ENCODE results near the gene HYAL2. TPM values are rescaled to one million over a fixed set of nuclear protein-coding genes. Genes with fewer than 3 reads are reported as not detected.

Gene HYAL2
- total and polyA plus RNA-seq, 2 donors from 2014 or later, result 93.2 to 142 TPM

DNA sequence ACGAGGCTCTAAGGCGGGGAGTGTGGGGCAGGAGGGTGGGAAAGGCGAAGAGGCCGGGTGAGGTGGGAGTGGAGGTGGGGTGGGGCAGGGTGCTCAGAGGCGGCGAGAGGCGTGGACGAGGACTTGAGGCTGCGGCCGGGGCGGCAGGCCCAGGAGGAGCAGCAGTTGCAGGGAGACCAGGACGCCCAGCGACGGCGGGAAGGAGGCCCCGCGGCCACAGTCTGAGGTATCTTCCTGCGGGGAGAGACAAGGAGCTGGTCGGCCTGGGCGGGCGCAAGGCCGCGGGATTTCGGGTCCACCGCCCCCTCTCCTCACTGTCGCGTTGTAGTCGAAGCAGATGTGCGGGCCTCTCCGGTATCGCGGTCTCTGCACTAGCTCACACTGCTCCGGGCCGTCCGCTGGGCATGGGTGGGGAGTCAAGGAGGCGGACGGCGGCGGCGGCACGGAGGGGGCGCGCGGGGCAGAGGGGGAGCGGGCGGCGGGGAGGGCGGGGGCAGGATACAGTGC lies 42.1 kb upstream of the HYAL2 start:
- H3K27ac ChIP-seq (ENCODE audit: low read depth in 2 of 2, low read length in 2 of 2), result no peak overlapping the region
- TF ChIP-seq, protein P1, sequence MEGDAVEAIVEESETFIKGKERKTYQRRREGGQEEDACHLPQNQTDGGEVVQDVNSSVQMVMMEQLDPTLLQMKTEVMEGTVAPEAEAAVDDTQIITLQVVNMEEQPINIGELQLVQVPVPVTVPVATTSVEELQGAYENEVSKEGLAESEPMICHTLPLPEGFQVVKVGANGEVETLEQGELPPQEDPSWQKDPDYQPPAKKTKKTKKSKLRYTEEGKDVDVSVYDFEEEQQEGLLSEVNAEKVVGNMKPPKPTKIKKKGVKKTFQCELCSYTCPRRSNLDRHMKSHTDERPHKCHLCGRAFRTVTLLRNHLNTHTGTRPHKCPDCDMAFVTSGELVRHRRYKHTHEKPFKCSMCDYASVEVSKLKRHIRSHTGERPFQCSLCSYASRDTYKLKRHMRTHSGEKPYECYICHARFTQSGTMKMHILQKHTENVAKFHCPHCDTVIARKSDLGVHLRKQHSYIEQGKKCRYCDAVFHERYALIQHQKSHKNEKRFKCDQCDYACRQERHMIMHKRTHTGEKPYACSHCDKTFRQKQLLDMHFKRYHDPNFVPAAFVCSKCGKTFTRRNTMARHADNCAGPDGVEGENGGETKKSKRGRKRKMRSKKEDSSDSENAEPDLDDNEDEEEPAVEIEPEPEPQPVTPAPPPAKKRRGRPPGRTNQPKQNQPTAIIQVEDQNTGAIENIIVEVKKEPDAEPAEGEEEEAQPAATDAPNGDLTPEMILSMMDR (IDR thresholded peaks at IDR 0.05; ENCODE audit: borderline replicate concordance, extremely low read depth, insufficient read depth), result no peak
- DNase-seq (peak in 1 of 5 donors; percentile 87), FAIRE-seq (no peak)
- peak overlapping the region in 1 of 3 donors; percentile 3 for H3K9ac ChIP-seq (ENCODE audit: low read length in 3 of 3)
- peak overlapping the region in 2 of 3 donors; percentile 38 to 72 for H3K4me3 ChIP-seq (ENCODE audit: low read length in 3 of 3)
- no peaks in the 10 kb centered on the region for H3K27me3 ChIP-seq (ENCODE audit: control insufficient read depth, insufficient read depth, low read length)
- no peaks in the 10 kb centered on the region for H3K9me3 ChIP-seq (ENCODE audit: control insufficient read depth in 2 of 3, insufficient read depth in 1 of 3, low read length in 3 of 3)
- intact Hi-C loops (cut with DNase I), result no loop called here
- no peaks in the 10 kb centered on the region for H3K36me3 ChIP-seq (ENCODE audit: control insufficient read depth in 2 of 3, insufficient read depth in 3 of 3, low read length in 3 of 3)
- H3K4me1 ChIP-seq (ENCODE audit: control insufficient read depth in 2 of 3, insufficient read depth in 2 of 3, low read depth in 1 of 3, low read length in 3 of 3), result peaks cover 0 to 19% (median 0%) of the 10 kb centered on the region in 3 donors

DNA sequence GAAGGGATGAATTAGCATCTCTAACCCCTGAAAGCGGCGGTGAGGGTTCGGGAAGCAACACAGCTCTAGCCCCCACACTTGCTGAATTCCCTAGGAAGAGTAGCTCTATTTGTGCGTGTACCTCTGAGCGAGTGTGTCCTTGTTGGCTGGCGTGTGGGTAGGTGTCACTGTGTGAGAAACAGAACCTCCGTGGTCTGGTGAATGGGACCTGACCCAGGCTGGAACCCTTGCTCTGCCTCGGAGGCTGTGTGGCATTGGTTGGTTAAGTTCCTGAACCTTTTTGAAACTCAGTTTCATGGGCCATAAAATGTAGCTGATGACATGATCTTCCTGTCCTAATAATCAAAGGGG lies 37.2 kb upstream of the HYAL2 start:
- Histone ChIP-seq H3K27ac (ENCODE audit: low read depth in 2 of 2, low read length in 2 of 2) (no peak overlapping the region), H3K4me3 (ENCODE audit: low read length in 3 of 3) (peak overlapping the region; percentile 41 to 86 (median 45)), H3K36me3 (ENCODE audit: control insufficient read depth in 2 of 3, insufficient read depth in 3 of 3, low read length in 3 of 3) (peaks cover 3 to 17% (median 8%) of the 10 kb centered on the region in 3 donors), H3K9me3 (ENCODE audit: control insufficient read depth in 2 of 3, insufficient read depth in 1 of 3, low read length in 3 of 3) (no peaks in the 10 kb centered on the region), H3K9ac (ENCODE audit: low read length in 3 of 3) (no peak overlapping the region), H3K4me1 (ENCODE audit: control insufficient read depth in 2 of 3, insufficient read depth in 2 of 3, low read depth in 1 of 3, low read length in 3 of 3) (peaks cover 0 to 47% (median 26%) of the 10 kb centered on the region in 3 donors), H3K27me3 (ENCODE audit: control insufficient read depth, insufficient read depth, low read length) (no peaks in the 10 kb centered on the region)
- no peak for FAIRE-seq
- TF ChIP-seq, protein P1 (IDR thresholded peaks at IDR 0.05; ENCODE audit: borderline replicate concordance, extremely low read depth, insufficient read depth), result no peak
- intact Hi-C loops (cut with DNase I), result no loop called here
- no peak for DNase-seq

DNA sequence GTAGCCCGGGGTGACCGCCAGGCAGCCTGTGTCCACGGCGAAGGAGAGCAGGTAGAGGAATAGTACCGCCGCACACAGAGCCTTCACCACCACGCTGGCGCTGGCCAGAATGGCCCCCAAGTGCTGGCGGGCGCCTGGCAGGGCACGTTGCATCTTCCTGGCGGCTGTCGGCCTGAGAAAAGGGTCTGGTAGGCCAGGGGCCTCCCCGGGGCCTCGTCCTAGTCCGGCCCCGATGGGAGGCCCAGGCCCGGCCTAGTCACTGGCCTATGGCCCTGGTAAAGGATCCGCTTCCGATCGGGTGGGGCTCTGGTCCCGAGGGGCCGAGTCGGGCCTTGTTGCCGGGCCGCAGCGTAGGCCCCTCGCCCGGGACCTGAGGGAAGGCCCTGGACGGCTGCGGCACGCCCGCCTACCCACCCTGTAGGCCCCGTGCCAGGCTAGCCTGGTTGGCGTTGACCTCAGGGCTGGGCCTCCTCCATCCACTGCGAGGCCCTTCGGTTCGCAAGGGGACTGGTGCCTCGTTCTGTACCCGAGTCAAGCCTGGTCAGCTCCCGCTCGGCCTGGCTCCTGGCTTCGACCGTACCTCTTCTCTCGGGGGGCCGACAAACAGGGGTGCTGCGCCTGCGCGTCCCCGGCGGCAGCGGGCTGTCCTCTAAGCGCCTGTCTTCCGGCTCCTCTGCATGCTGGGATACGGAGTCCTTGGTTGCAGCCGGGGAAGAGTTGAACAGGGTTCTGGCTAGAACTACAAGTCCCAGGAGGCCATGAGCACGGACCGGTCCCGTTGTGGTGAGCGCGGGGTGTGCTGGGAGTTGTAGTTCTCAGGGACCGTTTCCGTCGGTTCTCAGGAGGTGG lies 36.6 kb upstream of the HYAL2 start, which contains the start of gene TMEM115:
Gene TMEM115, minus strand, starts transcription at position 611 of the 849 bp plus-strand sequence. Its CDS starts 458 bp downstream, at position 153.
- Histone ChIP-seq H3K36me3 (ENCODE audit: control insufficient read depth in 2 of 3, insufficient read depth in 3 of 3, low read length in 3 of 3) (peaks cover 3 to 23% (median 8%) of the 10 kb centered on the region in 3 donors), H3K4me1 (ENCODE audit: control insufficient read depth in 2 of 3, insufficient read depth in 2 of 3, low read depth in 1 of 3, low read length in 3 of 3) (peaks cover 0 to 43% (median 26%) of the 10 kb centered on the region in 3 donors), H3K9ac (ENCODE audit: low read length in 3 of 3) (peak within 1 kb of the TSS; percentile 58 to 94 (median 89)), H3K27me3 (ENCODE audit: control insufficient read depth, insufficient read depth, low read length) (no peaks in the 10 kb centered on the region), H3K4me3 (ENCODE audit: low read length in 3 of 3) (peak within 1 kb of the TSS; percentile 72 to 87 (median 86)), H3K27ac (ENCODE audit: low read depth in 2 of 2, low read length in 2 of 2) (peak within 1 kb of the TSS; percentile 85 to 91), H3K9me3 (ENCODE audit: control insufficient read depth in 2 of 3, insufficient read depth in 1 of 3, low read length in 3 of 3) (no peaks in the 10 kb centered on the region)
- intact Hi-C loops (cut with DNase I), result no loop called here
- TF ChIP-seq, protein P1 (IDR thresholded peaks at IDR 0.05; ENCODE audit: borderline replicate concordance, extremely low read depth, insufficient read depth), result no peak
- FAIRE-seq, result peak; percentile 86
- peak; percentile 97 to 99 (median 98) for DNase-seq
